Duodenal mucosa (tissue), 2 donors: ENCODE data around the gene KBTBD13.

Experiments
- H3K27ac ChIP-seq: one replicate; pipeline ENCODE4 v1.7.0; 2013; ENCODE audit warnings: low read depth, low read length
- H3K27me3 ChIP-seq, 2 donors: one replicate each; pipeline ENCODE4 v1.7.0; 2013; ENCODE audit warnings: low read length in 2 of 2, control low read depth in 1 of 2; ENCODE audit not compliant: insufficient read depth in 2 of 2, control insufficient read depth in 1 of 2
- H3K36me3 ChIP-seq, 2 donors: one replicate each; pipeline ENCODE4 v1.7.0; 2013; ENCODE audit warnings: low read length in 2 of 2, control low read depth in 1 of 2; ENCODE audit not compliant: insufficient read depth in 2 of 2, control insufficient read depth in 1 of 2
- H3K4me1 ChIP-seq, 2 donors: one replicate each; pipeline ENCODE4 v1.7.0; 2013; ENCODE audit warnings: low read length in 2 of 2, control low read depth in 1 of 2; ENCODE audit not compliant: insufficient read depth in 2 of 2, control insufficient read depth in 1 of 2
- H3K4me3 ChIP-seq, 2 donors: one replicate each; pipeline ENCODE4 v1.7.0; 2013; ENCODE audit warnings: low read length in 2 of 2, low read depth in 1 of 2
- H3K9ac ChIP-seq, 2 donors: one replicate each; pipeline ENCODE4 v1.7.0; 2013; ENCODE audit warnings: low read length in 2 of 2, low read depth in 1 of 2
- H3K9me3 ChIP-seq, 2 donors: one replicate each; pipeline ENCODE4 v1.7.0; 2013; ENCODE audit warnings: low read length in 2 of 2, control low read depth in 1 of 2; ENCODE audit not compliant: control insufficient read depth in 1 of 2

KBTBD13 gene

GRCh38 chr15:65106011-65106590, 29.6 kb downstream of the KBTBD13 start:
- Histone ChIP-seq H3K4me3 (no peak overlapping the region), H3K36me3 (peaks cover 8 to 21% of the 10 kb centered on the region in 2 donors), H3K27ac (no peak overlapping the region), H3K27me3 (no peaks in the 10 kb centered on the region), H3K9ac (no peak overlapping the region), H3K9me3 (no peaks in the 10 kb centered on the region), H3K4me1 (no peaks in the 10 kb centered on the region)

GRCh38 chr15:65110676-65111292, 34.2 kb downstream of the KBTBD13 start:
- no peaks in the 10 kb centered on the region for H3K4me1 ChIP-seq
- no peak overlapping the region for H3K27ac ChIP-seq
- H3K9me3 ChIP-seq: no peaks in the 10 kb centered on the region
- H3K36me3 ChIP-seq: peaks cover 5 to 39% of the 10 kb centered on the region in 2 donors
- H3K9ac ChIP-seq: no peak overlapping the region
- H3K4me3 ChIP-seq: no peak overlapping the region
- H3K27me3 ChIP-seq: no peaks in the 10 kb centered on the region

GRCh38 chr15:65115086-65115485, 38.5 kb downstream of the KBTBD13 start, which contains the start of gene UBAP1L:
Gene UBAP1L (minus strand): TSS chr15:65115200. CDS start chr15:65106215, 8,985 bp downstream.
- peaks cover 19 to 64% of the 10 kb centered on the region in 2 donors for H3K36me3 ChIP-seq
- H3K9ac ChIP-seq: no peak within 1 kb of the TSS
- H3K9me3 ChIP-seq: no peaks in the 10 kb centered on the region
- H3K27me3 ChIP-seq: no peaks in the 10 kb centered on the region
- H3K4me3 ChIP-seq: no peak within 1 kb of the TSS
- H3K4me1 ChIP-seq: no peaks in the 10 kb centered on the region
- H3K27ac ChIP-seq: no peak within 1 kb of the TSS

- Histone ChIP-seq H3K4me3 (no peak overlapping the region), H3K4me1 (no peaks in the 10 kb centered on the region), H3K27me3 (no peaks in the 10 kb centered on the region), H3K9ac (no peak overlapping the region), H3K27ac (no peak overlapping the region), H3K36me3 (peaks cover 19 to 65% of the 10 kb centered on the region in 2 donors), H3K9me3 (no peaks in the 10 kb centered on the region)
These were observed 39.0 kb downstream of the KBTBD13 start for GRCh38 chr15:65115542-65115941.
